Uterus (tissue), 4 donors: ENCODE data around the gene LRRC28. TPM values are rescaled to one million over a fixed set of nuclear protein-coding genes. Genes with fewer than 3 reads are reported as not detected.

Source experiments
- DNase-seq, 2 donors: peaks; one replicate each; pipeline ENCODE4 v3.0.0-alpha.2; 2019 to 2020
- H3K27ac ChIP-seq, 2 donors: fragments of 200-600 bp; sonication (generic); 1 replicate in 1 of 2; 2 replicates in 1 of 2; pipeline ENCODE4 v1.5.1; 2016 to 2018
- H3K27me3 ChIP-seq, 2 donors: fragments of 200-600 bp; sonication (generic); one replicate each; pipeline ENCODE4 v1.5.1; 2018 to 2019; ENCODE audit warnings: control low read depth in 1 of 2
- H3K36me3 ChIP-seq, 2 donors: fragments of 200-600 bp; sonication (generic); one replicate each; pipeline ENCODE4 v1.5.1; 2019; ENCODE audit warnings: control low read depth in 1 of 2
- H3K4me1 ChIP-seq, 2 donors: fragments of 200-600 bp; sonication (generic); one replicate each; pipeline ENCODE4 v1.5.1; 2018 to 2019; ENCODE audit warnings: control low read depth in 1 of 2
- H3K4me3 ChIP-seq, 2 donors: fragments of 200-600 bp; sonication (generic); 1 replicate in 1 of 2; 2 replicates in 1 of 2; pipeline ENCODE4 v1.5.1; 2018 to 2019; ENCODE audit warnings: mild to moderate bottlenecking in 1 of 2
- H3K9me3 ChIP-seq, 2 donors: fragments of 200-600 bp; sonication (generic); one replicate each; pipeline ENCODE4 v1.5.1; 2019; ENCODE audit warnings: control low read depth in 1 of 2
- POLR2A ChIP-seq, 2 donors: fragments of 450-650 bp; IDR thresholded peaks; one replicate each; pipeline ENCODE4 v1.6.1; 2016; ENCODE audit warnings: antibody characterized with exemption in 2 of 2, mild to moderate bottlenecking in 1 of 2, moderate library complexity in 1 of 2
- intact Hi-C: fragments of 100-400 bp; cut with DNase I; formaldehyde crosslinking; loops from one replicate; pipeline ENCODE4 v1.15.1; 2023; ENCODE audit warnings: low total_unique reads
- total RNA-seq, 4 donors: library from RNA; depleted of rRNA in 3 of 4; stranded (reverse); fragments of >200 nt in 3 of 4; gene quantifications; one replicate each; pipeline versions ENCODE4 v1.1.0 to v1.2.4, GENCODE V29; 2014 to 2023
- TF ChIP-seq, protein P1 (sequence below), 4 experiments: fragments of 200-600 bp in 2 of 4; fragments of 450-650 bp in 2 of 4; sonication (generic) in 2 of 4; IDR thresholded peaks; one replicate each; pipeline ENCODE4 v1.5.1; 2016 to 2019; ENCODE audit warnings: antibody characterized with exemption in 4 of 4, mild to moderate bottlenecking in 2 of 4, moderate library complexity in 1 of 4
- donor health status: DM: yes; HTN: yes; CAD: no.

The LRRC28 gene
- total RNA-seq = 10 to 100 TPM; 28.8 to 50.3 (median 35.5) TPM

DNA sequence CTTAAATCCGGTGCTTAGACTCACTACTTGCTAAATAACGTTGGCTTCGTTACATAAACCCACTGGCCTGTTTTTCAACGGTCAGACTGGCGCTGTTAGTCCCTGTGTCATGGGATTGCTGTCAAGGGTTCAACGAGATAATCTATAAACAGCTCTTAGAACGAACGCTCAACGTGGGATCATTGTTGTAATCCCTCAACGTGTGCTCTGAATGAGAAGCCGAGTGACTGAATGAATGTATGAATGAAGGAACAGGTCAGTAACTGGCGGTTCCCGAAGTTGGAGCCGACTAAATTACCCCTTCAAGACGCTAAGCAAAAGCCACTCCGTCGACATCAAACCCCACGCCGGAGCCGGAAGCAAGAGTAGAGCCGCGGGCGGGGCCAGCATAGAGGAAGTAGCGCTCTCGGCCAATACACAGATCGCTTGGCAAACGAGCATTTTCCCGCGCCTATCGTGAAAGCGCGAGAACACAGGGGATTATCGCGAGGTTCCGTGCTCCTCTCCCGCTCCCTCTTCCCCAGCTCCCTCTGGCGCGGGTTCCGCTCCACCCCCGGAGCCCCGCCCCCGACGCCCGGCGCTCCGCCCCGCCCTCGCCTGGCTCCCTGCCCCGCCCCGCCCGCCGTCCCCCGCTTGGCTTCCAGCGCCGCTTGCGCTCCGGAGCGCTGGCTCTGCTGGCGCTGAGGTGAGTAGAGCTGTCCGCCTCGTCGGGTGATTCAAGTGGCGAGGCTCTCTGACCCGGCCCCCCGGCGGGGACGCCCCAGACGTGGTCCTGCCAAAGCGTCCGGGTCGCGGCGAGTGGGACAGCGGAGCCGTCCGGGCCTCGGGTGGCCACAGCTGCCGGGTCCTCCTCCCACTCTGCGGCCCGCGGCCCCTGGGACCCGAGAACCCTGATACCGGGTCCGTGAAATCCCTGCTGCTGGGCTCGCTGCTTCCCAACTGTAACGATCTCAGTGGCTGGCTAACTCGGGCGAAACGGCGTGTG, at the start of gene LRRC28:
Gene LRRC28 (plus strand): TSS at position 625 of the 985 bp plus-strand sequence. CDS start 4,477 bp downstream, outside the sequence.
- peak; percentile 99 for DNase-seq
- peak within 1 kb of the TSS; percentile 90 to 95 for H3K27ac ChIP-seq
- peak within 1 kb of the TSS; percentile 81 to 93 for H3K4me3 ChIP-seq
- H3K36me3 ChIP-seq = no peaks in the 10 kb centered on the region
- intact Hi-C loops = no loop called here
- H3K9me3 ChIP-seq = no peaks in the 10 kb centered on the region
- H3K4me1 ChIP-seq = no peaks in the 10 kb centered on the region
- H3K27me3 ChIP-seq = no peaks in the 10 kb centered on the region
- peak; percentile 77 to 94 for TF ChIP-seq POLR2A (IDR thresholded peaks at IDR 0.05)
- TF ChIP-seq, protein P1, sequence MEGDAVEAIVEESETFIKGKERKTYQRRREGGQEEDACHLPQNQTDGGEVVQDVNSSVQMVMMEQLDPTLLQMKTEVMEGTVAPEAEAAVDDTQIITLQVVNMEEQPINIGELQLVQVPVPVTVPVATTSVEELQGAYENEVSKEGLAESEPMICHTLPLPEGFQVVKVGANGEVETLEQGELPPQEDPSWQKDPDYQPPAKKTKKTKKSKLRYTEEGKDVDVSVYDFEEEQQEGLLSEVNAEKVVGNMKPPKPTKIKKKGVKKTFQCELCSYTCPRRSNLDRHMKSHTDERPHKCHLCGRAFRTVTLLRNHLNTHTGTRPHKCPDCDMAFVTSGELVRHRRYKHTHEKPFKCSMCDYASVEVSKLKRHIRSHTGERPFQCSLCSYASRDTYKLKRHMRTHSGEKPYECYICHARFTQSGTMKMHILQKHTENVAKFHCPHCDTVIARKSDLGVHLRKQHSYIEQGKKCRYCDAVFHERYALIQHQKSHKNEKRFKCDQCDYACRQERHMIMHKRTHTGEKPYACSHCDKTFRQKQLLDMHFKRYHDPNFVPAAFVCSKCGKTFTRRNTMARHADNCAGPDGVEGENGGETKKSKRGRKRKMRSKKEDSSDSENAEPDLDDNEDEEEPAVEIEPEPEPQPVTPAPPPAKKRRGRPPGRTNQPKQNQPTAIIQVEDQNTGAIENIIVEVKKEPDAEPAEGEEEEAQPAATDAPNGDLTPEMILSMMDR (IDR thresholded peaks at IDR 0.05) = no peak

DNA sequence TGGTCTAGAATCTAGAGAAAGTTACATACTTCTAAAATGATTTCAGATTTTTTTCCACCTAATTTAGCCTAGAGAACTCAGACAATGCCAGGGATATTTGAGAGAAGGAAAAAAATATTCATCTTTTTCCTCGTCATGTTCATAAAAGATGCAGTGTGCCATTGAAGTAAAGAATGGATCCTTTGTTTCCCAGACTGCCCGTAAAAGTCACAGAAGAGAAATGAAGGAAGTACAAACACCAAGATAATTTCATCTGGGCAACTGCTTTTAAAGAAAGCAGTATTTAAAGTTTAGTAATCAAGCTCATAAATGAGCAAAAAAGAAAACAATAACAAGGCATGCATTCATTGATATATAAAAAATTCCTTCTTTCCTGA, 49.1 kb upstream of the LRRC28 start:
- H3K4me3 ChIP-seq = no peak overlapping the region
- TF ChIP-seq, protein P1 (IDR thresholded peaks at IDR 0.05) = no peak
- no peak for TF ChIP-seq POLR2A (IDR thresholded peaks at IDR 0.05)
- no peak for DNase-seq
- H3K27ac ChIP-seq = no peak overlapping the region
- intact Hi-C loops = no loop called here
- no peaks in the 10 kb centered on the region for H3K27me3 ChIP-seq
- H3K4me1 ChIP-seq = no peaks in the 10 kb centered on the region
- H3K36me3 ChIP-seq = no peaks in the 10 kb centered on the region
- H3K9me3 ChIP-seq = no peaks in the 10 kb centered on the region

DNA sequence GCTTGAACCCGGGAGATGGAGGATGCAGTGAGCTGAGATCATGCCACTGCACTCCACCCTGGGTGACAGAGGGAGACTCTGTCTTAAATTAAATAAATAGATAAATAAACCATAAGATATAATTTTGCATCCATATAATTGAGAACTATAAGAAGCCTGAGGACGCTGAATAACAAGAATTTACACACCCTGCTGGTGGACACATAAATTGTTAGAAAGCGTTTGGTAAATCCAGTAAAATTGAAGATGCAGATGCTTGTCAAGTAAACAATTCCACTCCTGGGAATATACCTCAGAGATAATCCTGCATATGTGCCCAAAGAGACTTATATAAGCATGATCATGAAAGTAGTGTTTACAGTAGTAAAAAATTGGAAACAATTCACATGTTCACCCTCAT, 43.6 kb upstream of the LRRC28 start:
- H3K27me3 ChIP-seq = no peaks in the 10 kb centered on the region
- no peaks in the 10 kb centered on the region for H3K36me3 ChIP-seq
- no peaks in the 10 kb centered on the region for H3K4me1 ChIP-seq
- H3K27ac ChIP-seq = no peak overlapping the region
- TF ChIP-seq, protein P1 (IDR thresholded peaks at IDR 0.05) = no peak
- TF ChIP-seq POLR2A (IDR thresholded peaks at IDR 0.05) = no peak
- no peaks in the 10 kb centered on the region for H3K9me3 ChIP-seq
- no peak overlapping the region for H3K4me3 ChIP-seq
- intact Hi-C loops = no loop called here
- DNase-seq = no peak

DNA sequence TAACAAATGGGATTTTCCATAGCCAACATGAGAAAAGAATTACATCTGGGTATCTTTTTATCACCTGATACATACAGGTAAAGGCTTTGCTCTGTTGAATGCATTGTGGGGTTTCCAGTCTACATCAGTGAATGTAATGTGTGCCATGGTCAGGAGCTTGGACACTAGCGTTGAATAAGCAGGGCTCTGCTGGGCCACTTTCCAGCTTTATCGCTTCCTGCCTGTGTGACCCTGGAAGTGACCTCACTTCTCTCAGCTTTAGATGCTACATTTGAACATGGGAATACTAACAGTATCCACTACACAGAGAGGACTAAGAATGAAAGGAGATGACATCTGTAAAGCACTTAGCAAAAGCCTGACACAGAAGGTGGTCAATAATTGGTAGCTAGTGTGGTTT, 42.0 kb upstream of the LRRC28 start:
- no peak for TF ChIP-seq POLR2A (IDR thresholded peaks at IDR 0.05)
- TF ChIP-seq, protein P1 (IDR thresholded peaks at IDR 0.05) = no peak
- Histone ChIP-seq H3K27me3 (no peaks in the 10 kb centered on the region), H3K36me3 (no peaks in the 10 kb centered on the region), H3K4me1 (no peaks in the 10 kb centered on the region), H3K4me3 (no peak overlapping the region), H3K9me3 (no peaks in the 10 kb centered on the region), H3K27ac (no peak overlapping the region)
- intact Hi-C loops = no loop called here
- no peak for DNase-seq

DNA sequence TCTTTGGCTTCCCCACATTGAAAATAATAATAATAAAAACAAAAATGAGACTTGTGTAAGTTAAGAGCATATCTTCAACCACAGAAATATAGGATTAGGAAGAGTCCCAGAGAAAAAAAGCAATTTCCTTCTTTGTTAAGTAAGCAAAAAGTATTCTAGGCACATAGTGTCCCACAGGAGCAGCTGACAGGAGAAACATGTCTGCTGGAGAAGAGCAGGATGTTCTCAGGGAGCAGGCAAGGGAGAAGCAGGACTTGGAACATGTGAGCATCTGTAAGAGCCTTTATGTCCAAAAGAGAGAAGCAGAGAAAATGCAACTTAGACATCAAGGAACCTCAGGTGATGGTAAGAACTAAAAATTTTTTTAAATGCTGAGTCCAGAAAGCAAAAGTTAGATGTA, 40.9 kb upstream of the LRRC28 start:
- no peak for TF ChIP-seq POLR2A (IDR thresholded peaks at IDR 0.05)
- TF ChIP-seq, protein P1 (IDR thresholded peaks at IDR 0.05) = no peak
- Histone ChIP-seq H3K27ac (no peak overlapping the region), H3K4me3 (no peak overlapping the region), H3K36me3 (no peaks in the 10 kb centered on the region), H3K4me1 (no peaks in the 10 kb centered on the region), H3K9me3 (no peaks in the 10 kb centered on the region), H3K27me3 (no peaks in the 10 kb centered on the region)
- DNase-seq = no peak
- intact Hi-C loops = loop anchor here (2.0 kb wide), 1 partner anchor 108 kb away; no protein-coding TSS in a partner anchor
